Measurements from ENCODE around the gene MAST1. TPM values are rescaled to one million over a fixed set of nuclear protein-coding genes. Genes with fewer than 3 reads are reported as not detected.

Gene MAST1
- total RNA-seq, 1 donor from 2014 or later, result 5.3 TPM

GRCh38 chr19:12858041-12858928 is 20.0 kb downstream of the MAST1 start:
- Mint-ChIP-seq H3K27ac (no peak overlapping the region), H3K4me3 (ENCODE audit: low read depth) (no peak overlapping the region), H3K27me3 (no peaks in the 10 kb centered on the region), H3K4me1 (ENCODE audit: low read depth) (no peaks in the 10 kb centered on the region), H3K36me3 (ENCODE audit: insufficient read depth) (peaks cover 2% of the 10 kb centered on the region), H3K9me3 (ENCODE audit: low read depth) (no peaks in the 10 kb centered on the region)
- no peak for DNase-seq (ENCODE audit: low spot score, unreplicated experiment)
- no peak for TF ChIP-seq CTCF (IDR thresholded peaks at IDR 0.05; ENCODE audit: unreplicated experiment)

- Mint-ChIP-seq H3K36me3 (ENCODE audit: insufficient read depth) (peaks cover 2% of the 10 kb centered on the region), H3K27me3 (no peaks in the 10 kb centered on the region), H3K4me1 (ENCODE audit: low read depth) (no peaks in the 10 kb centered on the region), H3K4me3 (ENCODE audit: low read depth) (no peak overlapping the region), H3K9me3 (ENCODE audit: low read depth) (no peaks in the 10 kb centered on the region), H3K27ac (no peak overlapping the region)
- DNase-seq (ENCODE audit: low spot score, unreplicated experiment), result no peak
- TF ChIP-seq CTCF (IDR thresholded peaks at IDR 0.05; ENCODE audit: unreplicated experiment), result no peak
Measured at GRCh38 chr19:12859546-12859945, 21.2 kb downstream of the MAST1 start.

DNA sequence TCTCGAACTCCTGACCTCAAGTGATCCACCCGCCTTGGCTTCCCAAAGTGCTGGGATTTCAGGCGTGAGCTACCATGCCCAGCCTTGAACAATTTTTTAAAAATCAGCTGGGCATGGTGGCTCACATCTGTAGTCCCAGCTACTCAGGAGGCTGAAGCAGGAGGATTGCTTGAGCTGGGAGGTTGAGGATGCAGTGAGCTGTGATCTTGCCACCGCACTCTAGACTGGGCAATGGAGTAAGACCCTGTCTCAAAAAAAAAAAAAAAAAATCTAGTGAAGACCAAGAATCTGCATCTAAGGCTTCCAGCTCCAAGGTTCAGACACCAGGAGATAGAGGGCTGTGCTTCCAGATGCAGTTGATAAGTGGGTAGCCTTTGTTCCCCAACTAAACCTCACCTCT is 25.8 kb downstream of the MAST1 start:
- no peak for DNase-seq (ENCODE audit: low spot score, unreplicated experiment)
- Mint-ChIP-seq H3K27me3 (peaks cover 3% of the 10 kb centered on the region), H3K36me3 (ENCODE audit: insufficient read depth) (peaks cover 1% of the 10 kb centered on the region), H3K9me3 (ENCODE audit: low read depth) (no peaks in the 10 kb centered on the region), H3K27ac (no peak overlapping the region), H3K4me3 (ENCODE audit: low read depth) (no peak overlapping the region), H3K4me1 (ENCODE audit: low read depth) (peaks cover 2% of the 10 kb centered on the region)
- no peak for TF ChIP-seq CTCF (IDR thresholded peaks at IDR 0.05; ENCODE audit: unreplicated experiment)

GRCh38 chr19:12864721-12865715 is 26.7 kb downstream of the MAST1 start:
- no peak for DNase-seq (ENCODE audit: low spot score, unreplicated experiment)
- Mint-ChIP-seq H3K27me3 (peaks cover 3% of the 10 kb centered on the region), H3K4me3 (ENCODE audit: low read depth) (no peak overlapping the region), H3K36me3 (ENCODE audit: insufficient read depth) (peaks cover 1% of the 10 kb centered on the region), H3K4me1 (ENCODE audit: low read depth) (peaks cover 2% of the 10 kb centered on the region), H3K27ac (no peak overlapping the region), H3K9me3 (ENCODE audit: low read depth) (no peaks in the 10 kb centered on the region)
- no peak for TF ChIP-seq CTCF (IDR thresholded peaks at IDR 0.05; ENCODE audit: unreplicated experiment)

All from progenitor cell of endocrine pancreas (in vitro differentiated cells).